HEK293 (cell line): Measurements from ENCODE around the gene GNG4.

Source experiments
- CTCF ChIP-seq: fragments of 450-650 bp; formaldehyde crosslinking; IDR thresholded peaks from 2 replicates; pipeline ENCODE4 v1.5.1; 2016; ENCODE audit warnings: missing biosample characterization, missing genetic modification characterization
- ELK4 ChIP-seq: IDR thresholded peaks from 2 replicates; pipeline ENCODE4 v1.6.1; 2011; ENCODE audit warnings: mild to moderate bottlenecking, low read depth, low read length, borderline replicate concordance
- MZF1 ChIP-seq: fragments of 450-650 bp; formaldehyde crosslinking; IDR thresholded peaks from 2 replicates; pipeline ENCODE4 v1.5.1; 2017; ENCODE audit warnings: missing biosample characterization, missing genetic modification characterization, borderline replicate concordance
- PBX3 ChIP-seq: sonication (generic); formaldehyde crosslinking; IDR thresholded peaks from 2 replicates; pipeline ENCODE4 v1.8.1; 2022; ENCODE audit warnings: mild to moderate bottlenecking, moderate library complexity, missing genetic modification reagents
- SCRT2 ChIP-seq: fragments of 450-650 bp; formaldehyde crosslinking; IDR thresholded peaks from 2 replicates; pipeline ENCODE4 v1.5.1; 2016; ENCODE audit warnings: missing biosample characterization, missing genetic modification characterization
- ZBTB7A ChIP-seq: fragments of 450-650 bp; formaldehyde crosslinking; IDR thresholded peaks from 2 replicates; pipeline ENCODE4 v1.5.1; 2016; ENCODE audit warnings: low read depth, missing biosample characterization, missing genetic modification characterization
- ZEB2 ChIP-seq: fragments of 450-650 bp; formaldehyde crosslinking; IDR thresholded peaks from 2 replicates; pipeline ENCODE4 v1.5.1; 2016; ENCODE audit warnings: missing biosample characterization, missing genetic modification characterization
- ZFP37 ChIP-seq: fragments of 450-650 bp; formaldehyde crosslinking; IDR thresholded peaks from 2 replicates; pipeline ENCODE4 v1.5.1; 2016; ENCODE audit warnings: missing biosample characterization, missing genetic modification characterization
- ZNF140 ChIP-seq: fragments of 450-650 bp; formaldehyde crosslinking; IDR thresholded peaks from 2 replicates; pipeline ENCODE4 v1.5.1; 2016; ENCODE audit warnings: missing biosample characterization, missing genetic modification characterization
- ZNF24 ChIP-seq: fragments of 450-650 bp; formaldehyde crosslinking; IDR thresholded peaks from 2 replicates; pipeline ENCODE4 v1.5.1; 2016; ENCODE audit warnings: missing biosample characterization, missing genetic modification characterization
- ZNF530 ChIP-seq: fragments of 450-650 bp; formaldehyde crosslinking; IDR thresholded peaks from 2 replicates; pipeline ENCODE4 v1.5.1; 2016; ENCODE audit warnings: low read depth, missing biosample characterization, missing genetic modification characterization
- ZNF792 ChIP-seq: fragments of 450-650 bp; formaldehyde crosslinking; IDR thresholded peaks from 2 replicates; pipeline ENCODE4 v1.5.1; 2016; ENCODE audit warnings: missing biosample characterization, missing genetic modification characterization
- ZSCAN4 ChIP-seq: fragments of 450-650 bp; formaldehyde crosslinking; IDR thresholded peaks from 2 replicates; pipeline ENCODE4 v1.5.1; 2017; ENCODE audit warnings: missing biosample characterization, missing genetic modification characterization

GRCh38 chr1:235566084-235566483, 83.5 kb downstream of the GNG4 start:
- no peak for TF ChIP-seq CTCF (tag by site-specific recombination)
- no peak for TF ChIP-seq ZNF792 (tag by site-specific recombination)
- TF ChIP-seq SCRT2: no peak
- no peak for TF ChIP-seq ZNF140 (tag by site-specific recombination)
- TF ChIP-seq PBX3 (CRISPR knock-in tag): no peak
- TF ChIP-seq ELK4: no peak
- TF ChIP-seq ZFP37 (tag by site-specific recombination): no peak
- TF ChIP-seq ZSCAN4 (tag by site-specific recombination): no peak
- TF ChIP-seq ZNF24 (tag by site-specific recombination): no peak
- no peak for TF ChIP-seq ZEB2
- no peak for TF ChIP-seq ZNF530
- TF ChIP-seq ZBTB7A (tag by site-specific recombination): no peak
- no peak for TF ChIP-seq MZF1
